Mesenchymal stem cell (in vitro differentiated cells and primary cell): ENCODE results near the gene C19orf85.

Source experiments
- DNase-seq: peaks from one replicate; pipeline ENCODE4 v3.0.0-alpha.2; 2013
- H2AFZ ChIP-seq: one replicate; pipeline ENCODE4 v1.6.1; 2013; ENCODE audit warnings: low read depth, mild to moderate bottlenecking, control low read depth, inconsistent platforms, low read length, moderate library complexity
- H2AK5ac ChIP-seq: 2 replicates; pipeline ENCODE4 v1.6.1; 2013; ENCODE audit warnings: low read length, moderate library complexity, mild to moderate bottlenecking, inconsistent platforms; ENCODE audit not compliant: severe bottlenecking
- H2BK120ac ChIP-seq: one replicate; pipeline ENCODE4 v1.6.1; 2013; ENCODE audit warnings: low read depth, mild to moderate bottlenecking, inconsistent platforms, low read length, moderate library complexity
- H2BK12ac ChIP-seq, 2 experiments: one replicate each; pipeline ENCODE4 v1.6.1; 2013; ENCODE audit warnings: inconsistent platforms in 2 of 2, low read length in 2 of 2, mild to moderate bottlenecking in 2 of 2, moderate library complexity in 2 of 2, control low read depth in 1 of 2
- H2BK15ac ChIP-seq: one replicate; pipeline ENCODE4 v1.6.1; 2013; ENCODE audit warnings: mild to moderate bottlenecking, low read depth, inconsistent platforms; ENCODE audit not compliant: poor library complexity, severe bottlenecking
- H2BK5ac ChIP-seq: 2 replicates; pipeline ENCODE4 v1.6.1; 2013; ENCODE audit warnings: low read depth, mild to moderate bottlenecking, low read length, control low read depth, inconsistent platforms; ENCODE audit not compliant: poor library complexity, severe bottlenecking
- H3K14ac ChIP-seq, 2 experiments: one replicate each; pipeline ENCODE4 v1.6.1; 2013; ENCODE audit warnings: inconsistent platforms in 2 of 2, low read length in 2 of 2, control low read depth in 1 of 2, mild to moderate bottlenecking in 1 of 2, moderate library complexity in 1 of 2
- H3K18ac ChIP-seq, 2 experiments: one replicate each; pipeline ENCODE4 v1.6.1; 2013; ENCODE audit warnings: inconsistent platforms in 2 of 2, low read length in 2 of 2, control low read depth in 1 of 2, low read depth in 1 of 2, mild to moderate bottlenecking in 1 of 2
- H3K23ac ChIP-seq, 2 experiments: one replicate each; pipeline ENCODE4 v1.6.1; 2013; ENCODE audit warnings: inconsistent platforms in 2 of 2, low read length in 2 of 2, mild to moderate bottlenecking in 2 of 2, moderate library complexity in 2 of 2, control low read depth in 1 of 2
- H3K27ac ChIP-seq: 2 replicates; pipeline ENCODE4 v1.5.1; 2013; ENCODE audit warnings: mild to moderate bottlenecking, moderate library complexity, low read length, control low read depth, inconsistent platforms; ENCODE audit not compliant: poor library complexity, severe bottlenecking
- H3K27me3 ChIP-seq, 2 experiments: 2 replicates each; pipeline versions ENCODE4 v1.6.1 to v1.7.0; 2013; ENCODE audit warnings: low read length in 2 of 2, mild to moderate bottlenecking in 2 of 2, moderate library complexity in 2 of 2, control low read depth in 1 of 2, inconsistent platforms in 1 of 2; ENCODE audit not compliant: control insufficient read depth in 1 of 2, insufficient read depth in 1 of 2
- H3K36me3 ChIP-seq, 2 experiments: 2 replicates each; pipeline versions ENCODE4 v1.6.1 to v1.7.0; 2013; ENCODE audit warnings: low read length in 2 of 2, control low read depth in 1 of 2, inconsistent platforms in 1 of 2, low read depth in 1 of 2, mild to moderate bottlenecking in 1 of 2; ENCODE audit not compliant: insufficient read depth in 2 of 2, control insufficient read depth in 1 of 2
- H3K4ac ChIP-seq, 2 experiments: one replicate each; pipeline ENCODE4 v1.6.1; 2013; ENCODE audit warnings: inconsistent platforms in 2 of 2, low read length in 2 of 2, mild to moderate bottlenecking in 2 of 2, moderate library complexity in 2 of 2, control low read depth in 1 of 2, low read depth in 1 of 2
- H3K4me1 ChIP-seq: 2 replicates; pipeline ENCODE4 v1.6.1; 2013; ENCODE audit warnings: low read depth, low read length, control low read depth; ENCODE audit not compliant: control insufficient read depth, insufficient read depth
- H3K4me2 ChIP-seq: 2 replicates; pipeline ENCODE4 v1.6.1; 2013; ENCODE audit warnings: low read length, mild to moderate bottlenecking, inconsistent platforms; ENCODE audit not compliant: poor library complexity, severe bottlenecking
- H3K4me3 ChIP-seq, 2 experiments: 2 replicates each; pipeline versions ENCODE4 v1.5.1 to v1.7.0; 2013; ENCODE audit warnings: low read length in 2 of 2, mild to moderate bottlenecking in 2 of 2, control low read depth in 1 of 2, low read depth in 1 of 2; ENCODE audit not compliant: insufficient read depth in 1 of 2
- H3K79me1 ChIP-seq: replicated peaks from 2 replicates; pipeline ENCODE4 v1.6.1; 2013; ENCODE audit warnings: mild to moderate bottlenecking, control low read depth, low read length, inconsistent platforms; ENCODE audit not compliant: poor library complexity, severe bottlenecking
- H3K9ac ChIP-seq: 2 replicates; pipeline ENCODE4 v1.7.0; 2013; ENCODE audit warnings: mild to moderate bottlenecking, low read length, moderate library complexity
- H3K9me3 ChIP-seq: 2 replicates; pipeline ENCODE4 v1.7.0; 2013; ENCODE audit warnings: mild to moderate bottlenecking, low read length; ENCODE audit not compliant: control insufficient read depth
- H4K8ac ChIP-seq: one replicate; pipeline ENCODE4 v1.6.1; 2013; ENCODE audit warnings: inconsistent platforms, mild to moderate bottlenecking, low read length, moderate library complexity
- H4K91ac ChIP-seq: one replicate; pipeline ENCODE4 v1.6.1; 2013; ENCODE audit warnings: mild to moderate bottlenecking, low read length, inconsistent platforms
- WGBS: methylation state at CpG from one replicate; pipeline ENCODE4 v1.1.7; 2013; ENCODE audit warnings: mixed read lengths; 5-methylcytosine and 5-hydroxymethylcytosine counted together

C19orf85 gene

GRCh38 chr19:55442372-55442961 is 22.1 kb downstream of the C19orf85 start:
- Histone ChIP-seq H3K27me3 (peaks cover 77 to 81% of the 10 kb centered on the region in 2 experiments), H3K4me3 (no peak overlapping the region), H3K18ac (no peak overlapping the region), H3K4me1 (peaks cover 16% of the 10 kb centered on the region), H2AK5ac (no peak overlapping the region), H2BK5ac (no peak overlapping the region), H3K23ac (no peak overlapping the region), H3K79me1 (no peaks in the 10 kb centered on the region), H4K91ac (no peak overlapping the region), H4K8ac (no peak overlapping the region), H3K14ac (no peak overlapping the region), H2AFZ (no peak overlapping the region), H3K36me3 (peaks cover 0 to 2% of the 10 kb centered on the region in 2 experiments), H3K4ac (no peak overlapping the region), H3K4me2 (no peak overlapping the region), H3K27ac (no peak overlapping the region), H2BK15ac (no peak overlapping the region), H3K9ac (no peak overlapping the region), H3K9me3 (no peaks in the 10 kb centered on the region), H2BK120ac (no peak overlapping the region), H2BK12ac (no peak overlapping the region)
- no peak for DNase-seq
- 2% methylated on average over 53 of the region's 72 CpGs for WGBS

DNA sequence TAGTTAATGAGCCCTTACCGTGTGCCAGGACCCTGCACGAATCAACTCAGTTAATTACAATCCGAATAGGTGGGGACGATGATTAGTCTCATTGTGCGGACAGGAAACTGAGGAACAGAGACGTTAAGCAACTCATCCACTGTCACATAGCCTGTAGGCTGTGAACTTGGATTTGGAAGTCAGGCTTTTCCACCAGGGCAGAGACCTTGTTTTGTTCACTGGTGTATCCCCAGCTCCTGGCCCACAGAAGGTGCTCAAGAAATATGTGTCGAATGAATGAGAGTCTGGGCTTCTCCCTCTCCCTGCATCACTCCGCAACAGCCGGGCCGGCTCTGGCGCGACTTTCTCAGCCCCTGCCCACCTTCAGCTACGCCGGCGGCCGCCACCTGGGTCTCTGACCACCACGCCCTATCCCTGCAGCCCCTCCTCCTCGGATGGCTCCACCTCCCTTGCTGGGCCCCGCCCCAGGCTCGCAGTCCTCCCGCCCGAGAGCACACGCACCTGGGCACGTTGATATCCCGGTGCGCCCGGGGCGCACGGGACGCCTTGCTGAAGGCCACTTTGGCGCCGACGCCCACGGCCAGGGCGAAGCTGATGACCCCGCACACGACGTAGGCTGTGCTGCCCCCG is 22.7 kb downstream of the C19orf85 start:
- Histone ChIP-seq H4K91ac (no peak overlapping the region), H2AK5ac (no peak overlapping the region), H3K18ac (no peak overlapping the region), H3K79me1 (no peaks in the 10 kb centered on the region), H3K9me3 (no peaks in the 10 kb centered on the region), H3K23ac (no peak overlapping the region), H4K8ac (no peak overlapping the region), H3K14ac (no peak overlapping the region), H3K27me3 (peaks cover 70 to 81% of the 10 kb centered on the region in 2 experiments), H3K4me1 (peaks cover 17% of the 10 kb centered on the region), H3K36me3 (peaks cover 0 to 2% of the 10 kb centered on the region in 2 experiments), H2AFZ (no peak overlapping the region), H3K9ac (no peak overlapping the region), H3K27ac (no peak overlapping the region), H3K4ac (no peak overlapping the region), H2BK5ac (no peak overlapping the region), H3K4me2 (no peak overlapping the region), H2BK120ac (no peak overlapping the region), H2BK12ac (no peak overlapping the region), H2BK15ac (no peak overlapping the region), H3K4me3 (no peak overlapping the region)
- DNase-seq = no peak
- WGBS = 6% methylated on average over 21 of the region's 39 CpGs

DNA sequence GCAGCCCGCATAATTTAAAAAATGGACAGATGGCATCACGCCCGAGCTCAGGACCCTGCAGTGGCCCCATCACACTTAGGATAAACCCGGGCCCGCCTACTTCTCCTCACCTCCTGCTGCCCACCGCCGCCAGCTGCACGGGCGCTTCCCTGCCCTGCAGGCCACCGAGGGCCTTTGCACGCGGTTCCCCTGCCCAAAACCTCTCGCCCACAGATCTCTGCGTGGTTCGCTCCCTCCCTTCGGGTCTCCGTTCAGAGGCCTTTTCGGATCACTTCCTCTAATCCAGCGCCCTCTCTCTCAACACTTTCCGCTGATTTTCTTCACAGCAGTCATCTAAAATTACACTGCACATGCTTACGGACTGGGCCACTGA is 23.2 kb downstream of the C19orf85 start:
- no peaks in the 10 kb centered on the region for H3K79me1 ChIP-seq
- no peak overlapping the region for H2AFZ ChIP-seq
- no peak overlapping the region for H3K4me2 ChIP-seq
- H2BK12ac ChIP-seq = no peak overlapping the region
- peaks cover 17% of the 10 kb centered on the region for H3K4me1 ChIP-seq
- no peak overlapping the region for H3K4me3 ChIP-seq
- H4K91ac ChIP-seq = no peak overlapping the region
- no peak overlapping the region for H2BK120ac ChIP-seq
- H3K36me3 ChIP-seq = peaks cover 0 to 2% of the 10 kb centered on the region in 2 experiments
- no peak overlapping the region for H2BK5ac ChIP-seq
- no peak overlapping the region for H3K4ac ChIP-seq
- H3K9me3 ChIP-seq = no peaks in the 10 kb centered on the region
- H3K18ac ChIP-seq = no peak overlapping the region
- no peak overlapping the region for H2AK5ac ChIP-seq
- H4K8ac ChIP-seq = no peak overlapping the region
- H3K23ac ChIP-seq = no peak overlapping the region
- 7% methylated on average over 21 of the region's 21 CpGs for WGBS
- H3K27ac ChIP-seq = no peak overlapping the region
- DNase-seq = no peak
- H3K9ac ChIP-seq = no peak overlapping the region
- no peak overlapping the region for H3K14ac ChIP-seq
- no peak overlapping the region for H2BK15ac ChIP-seq
- peaks cover 68 to 79% of the 10 kb centered on the region in 2 experiments for H3K27me3 ChIP-seq

- H2BK15ac ChIP-seq = no peak overlapping the region
- 7% methylated on average over 26 of the region's 39 CpGs for WGBS
- no peak overlapping the region for H3K14ac ChIP-seq
- no peak overlapping the region for H2BK12ac ChIP-seq
- no peak for DNase-seq
- no peak overlapping the region for H2BK5ac ChIP-seq
- H2BK120ac ChIP-seq = no peak overlapping the region
- no peak overlapping the region for H3K23ac ChIP-seq
- no peaks in the 10 kb centered on the region for H3K79me1 ChIP-seq
- H2AFZ ChIP-seq = no peak overlapping the region
- no peak overlapping the region for H4K91ac ChIP-seq
- no peak overlapping the region for H3K9ac ChIP-seq
- no peak overlapping the region for H2AK5ac ChIP-seq
- peaks cover 0 to 2% of the 10 kb centered on the region in 2 experiments for H3K36me3 ChIP-seq
- H3K4me2 ChIP-seq = no peak overlapping the region
- H3K4me3 ChIP-seq = no peak overlapping the region
- H3K18ac ChIP-seq = no peak overlapping the region
- H3K4me1 ChIP-seq = peaks cover 17% of the 10 kb centered on the region
- H3K27me3 ChIP-seq = peaks cover 65 to 74% of the 10 kb centered on the region in 2 experiments
- no peak overlapping the region for H3K27ac ChIP-seq
- no peaks in the 10 kb centered on the region for H3K9me3 ChIP-seq
- H4K8ac ChIP-seq = no peak overlapping the region
- no peak overlapping the region for H3K4ac ChIP-seq
These were observed 24.0 kb downstream of the C19orf85 start for GRCh38 chr19:55440411-55441105.
